ENCODE data around the gene BCL7C. TPM values are rescaled to one million over a fixed set of nuclear protein-coding genes. Genes with fewer than 3 reads are reported as not detected.

The BCL7C gene
- total RNA-seq, 1 donor from 2014 or later: 53.9 TPM

GRCh38 chr16:30924913-30925631 is 31.2 kb upstream of the BCL7C start:
- no peak for DNase-seq (ENCODE audit: low spot score)
- peaks cover 30% of the 10 kb centered on the region for H3K4me1 Mint-ChIP-seq (ENCODE audit: unreplicated experiment)
- peak overlapping the region; percentile 32 for H3K27ac Mint-ChIP-seq (ENCODE audit: unreplicated experiment)
- no peaks in the 10 kb centered on the region for H3K9me3 Mint-ChIP-seq (ENCODE audit: unreplicated experiment)
- peaks cover 18% of the 10 kb centered on the region for H3K27me3 Mint-ChIP-seq (ENCODE audit: unreplicated experiment)
- H3K4me3 Mint-ChIP-seq (ENCODE audit: unreplicated experiment): peak overlapping the region; percentile 88
- peaks cover 19% of the 10 kb centered on the region for H3K36me3 Mint-ChIP-seq (ENCODE audit: low read depth, unreplicated experiment)
- TF ChIP-seq CTCF (IDR thresholded peaks at IDR 0.05; ENCODE audit: unreplicated experiment): no peak

- Mint-ChIP-seq H3K27me3 (ENCODE audit: unreplicated experiment) (peaks cover 18% of the 10 kb centered on the region), H3K9me3 (ENCODE audit: unreplicated experiment) (no peaks in the 10 kb centered on the region), H3K36me3 (ENCODE audit: low read depth, unreplicated experiment) (peaks cover 19% of the 10 kb centered on the region), H3K4me1 (ENCODE audit: unreplicated experiment) (peaks cover 30% of the 10 kb centered on the region), H3K27ac (ENCODE audit: unreplicated experiment) (peak overlapping the region; percentile 32), H3K4me3 (ENCODE audit: unreplicated experiment) (peak overlapping the region; percentile 88)
- DNase-seq (ENCODE audit: low spot score): peak; percentile 52
- no peak for TF ChIP-seq CTCF (IDR thresholded peaks at IDR 0.05; ENCODE audit: unreplicated experiment)
These were observed 30.4 kb upstream of the BCL7C start for GRCh38 chr16:30924076-30924912.

- H3K9me3 Mint-ChIP-seq (ENCODE audit: unreplicated experiment): no peaks in the 10 kb centered on the region
- H3K27me3 Mint-ChIP-seq (ENCODE audit: unreplicated experiment): peaks cover 16% of the 10 kb centered on the region
- peak within 1 kb of the TSS; percentile 100 for H3K4me3 Mint-ChIP-seq (ENCODE audit: unreplicated experiment)
- peak within 1 kb of the TSS; percentile 100 for H3K27ac Mint-ChIP-seq (ENCODE audit: unreplicated experiment)
- peak; percentile 69 for DNase-seq (ENCODE audit: low spot score)
- peaks cover 30% of the 10 kb centered on the region for H3K4me1 Mint-ChIP-seq (ENCODE audit: unreplicated experiment)
- TF ChIP-seq CTCF (IDR thresholded peaks at IDR 0.05; ENCODE audit: unreplicated experiment): no peak
- peaks cover 19% of the 10 kb centered on the region for H3K36me3 Mint-ChIP-seq (ENCODE audit: low read depth, unreplicated experiment)
These were observed 29.7 kb upstream of the BCL7C start, which contains the start of gene FBXL19 for GRCh38 chr16:30923554-30924075. Gene FBXL19, plus strand, starts transcription at chr16:30923572. Its CDS starts 2,183 bp downstream, at chr16:30925755.

GRCh38 chr16:30922960-30923535 is 29.2 kb upstream of the BCL7C start:
- Mint-ChIP-seq H3K27me3 (ENCODE audit: unreplicated experiment) (peaks cover 16% of the 10 kb centered on the region), H3K36me3 (ENCODE audit: low read depth, unreplicated experiment) (peaks cover 19% of the 10 kb centered on the region), H3K9me3 (ENCODE audit: unreplicated experiment) (no peaks in the 10 kb centered on the region), H3K4me1 (ENCODE audit: unreplicated experiment) (peaks cover 29% of the 10 kb centered on the region), H3K27ac (ENCODE audit: unreplicated experiment) (peak overlapping the region; percentile 100), H3K4me3 (ENCODE audit: unreplicated experiment) (peak overlapping the region; percentile 100)
- peak; percentile 96 for DNase-seq (ENCODE audit: low spot score)
- no peak for TF ChIP-seq CTCF (IDR thresholded peaks at IDR 0.05; ENCODE audit: unreplicated experiment)
